KMS-11 (cell line): ENCODE data around the gene AK9.

Experiments
- H2AFZ ChIP-seq: fragments of 200-600 bp; sonication (generic); 2 replicates; pipeline ENCODE4 v1.6.1; 2016; ENCODE audit warnings: antibody characterized with exemption, mixed run types, low read depth
- H3K27ac ChIP-seq: fragments of 200-600 bp; sonication (generic); 2 replicates; pipeline ENCODE4 v1.6.1; 2016; ENCODE audit warnings: mild to moderate bottlenecking, mixed run types
- H3K27me3 ChIP-seq: fragments of 200-600 bp; sonication (generic); 2 replicates; pipeline ENCODE4 v1.6.1; 2017; ENCODE audit warnings: mild to moderate bottlenecking, low read depth, mixed run types, moderate library complexity; ENCODE audit not compliant: insufficient read depth
- H3K36me3 ChIP-seq: fragments of 200-600 bp; sonication (generic); 2 replicates; pipeline ENCODE4 v1.6.1; 2017; ENCODE audit warnings: mild to moderate bottlenecking, mixed run types; ENCODE audit not compliant: insufficient read depth
- H3K4me1 ChIP-seq: fragments of 200-600 bp; sonication (generic); 2 replicates; pipeline ENCODE4 v1.6.1; 2016; ENCODE audit warnings: mild to moderate bottlenecking, low read depth, mixed run types; ENCODE audit not compliant: poor library complexity, severe bottlenecking
- H3K4me2 ChIP-seq: fragments of 200-600 bp; sonication (generic); 2 replicates; pipeline ENCODE4 v1.7.0; 2016; ENCODE audit warnings: mild to moderate bottlenecking, mixed run types
- H3K4me3 ChIP-seq: fragments of 200-600 bp; sonication (generic); IDR thresholded peaks from 2 replicates; pipeline ENCODE4 v1.6.1; 2017; ENCODE audit warnings: low read depth, low read length, mixed read lengths; ENCODE audit not compliant: insufficient read depth
- H3K79me2 ChIP-seq: fragments of 200-600 bp; sonication (generic); 2 replicates; pipeline ENCODE4 v1.6.1; 2016; ENCODE audit warnings: low read depth, mixed run types; ENCODE audit not compliant: insufficient read depth
- H3K9ac ChIP-seq: fragments of 200-600 bp; sonication (generic); 2 replicates; pipeline ENCODE4 v1.6.1; 2016; ENCODE audit warnings: mild to moderate bottlenecking, mixed run types
- H4K20me1 ChIP-seq: fragments of 200-600 bp; sonication (generic); 2 replicates; pipeline ENCODE4 v1.6.1; 2016; ENCODE audit warnings: mild to moderate bottlenecking, mixed run types; ENCODE audit not compliant: insufficient read depth
- TF ChIP-seq, protein P1 (sequence below): fragments of 200-600 bp; sonication (generic); conservative IDR thresholded peaks from 2 replicates; pipeline ENCODE4 v1.6.1; 2017; ENCODE audit warnings: low read depth, mild to moderate bottlenecking, antibody characterized with exemption, low read length, moderate library complexity, mixed read lengths

The AK9 gene

GRCh38 chr6:109451376-109451775 is 239.6 kb downstream of the AK9 start:
- H3K27ac ChIP-seq = no peak overlapping the region
- TF ChIP-seq, protein P1, sequence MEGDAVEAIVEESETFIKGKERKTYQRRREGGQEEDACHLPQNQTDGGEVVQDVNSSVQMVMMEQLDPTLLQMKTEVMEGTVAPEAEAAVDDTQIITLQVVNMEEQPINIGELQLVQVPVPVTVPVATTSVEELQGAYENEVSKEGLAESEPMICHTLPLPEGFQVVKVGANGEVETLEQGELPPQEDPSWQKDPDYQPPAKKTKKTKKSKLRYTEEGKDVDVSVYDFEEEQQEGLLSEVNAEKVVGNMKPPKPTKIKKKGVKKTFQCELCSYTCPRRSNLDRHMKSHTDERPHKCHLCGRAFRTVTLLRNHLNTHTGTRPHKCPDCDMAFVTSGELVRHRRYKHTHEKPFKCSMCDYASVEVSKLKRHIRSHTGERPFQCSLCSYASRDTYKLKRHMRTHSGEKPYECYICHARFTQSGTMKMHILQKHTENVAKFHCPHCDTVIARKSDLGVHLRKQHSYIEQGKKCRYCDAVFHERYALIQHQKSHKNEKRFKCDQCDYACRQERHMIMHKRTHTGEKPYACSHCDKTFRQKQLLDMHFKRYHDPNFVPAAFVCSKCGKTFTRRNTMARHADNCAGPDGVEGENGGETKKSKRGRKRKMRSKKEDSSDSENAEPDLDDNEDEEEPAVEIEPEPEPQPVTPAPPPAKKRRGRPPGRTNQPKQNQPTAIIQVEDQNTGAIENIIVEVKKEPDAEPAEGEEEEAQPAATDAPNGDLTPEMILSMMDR = no peak
- no peak overlapping the region for H2AFZ ChIP-seq
- H3K27me3 ChIP-seq = no peaks in the 10 kb centered on the region
- H3K79me2 ChIP-seq = no peaks in the 10 kb centered on the region
- H3K4me2 ChIP-seq = no peak overlapping the region
- H3K4me1 ChIP-seq = no peaks in the 10 kb centered on the region
- no peak overlapping the region for H3K4me3 ChIP-seq
- no peaks in the 10 kb centered on the region for H3K36me3 ChIP-seq
- H4K20me1 ChIP-seq = no peaks in the 10 kb centered on the region
- H3K9ac ChIP-seq = no peak overlapping the region

- H3K36me3 ChIP-seq = no peaks in the 10 kb centered on the region
- H3K79me2 ChIP-seq = no peaks in the 10 kb centered on the region
- H3K4me2 ChIP-seq = no peak overlapping the region
- H2AFZ ChIP-seq = no peak overlapping the region
- no peak overlapping the region for H3K27ac ChIP-seq
- H3K9ac ChIP-seq = no peak overlapping the region
- TF ChIP-seq, protein P1 = no peak
- no peak overlapping the region for H3K4me3 ChIP-seq
- no peaks in the 10 kb centered on the region for H3K27me3 ChIP-seq
- no peaks in the 10 kb centered on the region for H3K4me1 ChIP-seq
- no peaks in the 10 kb centered on the region for H4K20me1 ChIP-seq
These were observed 240.2 kb downstream of the AK9 start for GRCh38 chr6:109450801-109451200.

DNA sequence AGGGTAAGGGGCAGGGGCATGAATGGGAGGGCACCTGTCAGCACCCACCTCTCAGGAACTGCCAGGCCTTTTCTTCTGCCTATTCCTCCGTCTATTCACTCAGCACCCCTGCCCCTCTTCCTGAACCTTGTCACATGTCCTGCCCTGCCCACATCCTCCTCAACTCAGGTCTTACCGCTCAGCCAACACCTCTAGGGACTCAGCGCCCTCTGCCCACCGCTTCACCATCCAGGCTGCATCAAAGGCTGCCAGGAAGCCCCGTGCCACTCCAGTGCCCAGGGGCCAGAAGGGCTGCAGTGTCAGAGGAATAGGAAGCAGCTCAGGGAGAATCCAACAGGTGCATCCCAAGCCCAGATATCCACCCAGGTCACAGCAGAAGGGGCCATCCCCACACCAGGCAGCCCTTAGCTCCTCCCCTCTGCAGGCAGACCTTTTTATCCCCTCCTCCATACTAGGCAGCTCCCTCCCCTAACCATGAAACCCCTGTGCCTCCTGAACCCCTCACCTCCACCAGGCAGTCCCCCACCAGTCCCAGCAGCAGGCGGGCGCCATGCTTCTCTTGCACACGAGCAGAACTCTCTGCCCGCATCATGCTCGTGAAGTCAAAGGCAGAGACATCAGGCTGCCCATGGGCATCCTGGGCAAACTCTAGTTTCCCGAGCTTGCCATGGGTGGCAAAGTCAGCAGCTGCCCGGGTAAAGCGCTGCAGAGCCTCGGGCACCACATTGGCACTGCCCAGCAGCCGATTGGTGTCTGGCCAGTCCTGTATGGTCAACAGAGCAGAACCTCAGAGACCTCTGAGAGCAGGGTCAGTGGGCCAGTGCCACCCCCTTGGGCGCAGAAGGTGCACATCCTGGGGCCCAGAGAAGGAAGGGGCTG is 241.0 kb downstream of the AK9 start:
- no peaks in the 10 kb centered on the region for H3K79me2 ChIP-seq
- H2AFZ ChIP-seq = no peak overlapping the region
- no peaks in the 10 kb centered on the region for H3K4me1 ChIP-seq
- no peaks in the 10 kb centered on the region for H3K36me3 ChIP-seq
- H4K20me1 ChIP-seq = no peaks in the 10 kb centered on the region
- TF ChIP-seq, protein P1 = no peak
- no peak overlapping the region for H3K4me2 ChIP-seq
- no peak overlapping the region for H3K27ac ChIP-seq
- no peak overlapping the region for H3K4me3 ChIP-seq
- H3K9ac ChIP-seq = no peak overlapping the region
- H3K27me3 ChIP-seq = no peaks in the 10 kb centered on the region

- Histone ChIP-seq H2AFZ (no peak overlapping the region), H3K4me3 (no peak overlapping the region), H3K9ac (no peak overlapping the region), H3K79me2 (no peaks in the 10 kb centered on the region), H3K4me1 (no peaks in the 10 kb centered on the region), H4K20me1 (no peaks in the 10 kb centered on the region), H3K36me3 (no peaks in the 10 kb centered on the region), H3K27ac (no peak overlapping the region), H3K27me3 (no peaks in the 10 kb centered on the region), H3K4me2 (no peak overlapping the region)
- TF ChIP-seq, protein P1 = no peak
These were observed 241.8 kb downstream of the AK9 start for GRCh38 chr6:109449064-109449794.
